ENCODE measurements around the gene TLL2. TPM values are rescaled to one million over a fixed set of nuclear protein-coding genes. Genes with fewer than 3 reads are reported as not detected.

The TLL2 gene
- total RNA-seq, 1 donor from 2014 or later = not detected

- H3K27ac ChIP-seq = no peak overlapping the region
- no peak overlapping the region for H3K4me3 ChIP-seq
- H3K9me3 ChIP-seq = no peaks in the 10 kb centered on the region
- no peak for TF ChIP-seq CTCF (IDR thresholded peaks at IDR 0.05)
- intact Hi-C loops (cut with DNase I) = no loop called here
- no peaks in the 10 kb centered on the region for H3K27me3 ChIP-seq
- H3K36me3 ChIP-seq = no peaks in the 10 kb centered on the region
- DNase-seq (no peak), ATAC-seq (no peak)
- no peaks in the 10 kb centered on the region for H3K4me1 ChIP-seq
Observed at GRCh38 chr10:96387601-96388000, 126.1 kb downstream of the TLL2 start.

GRCh38 chr10:96387161-96387560, 126.6 kb downstream of the TLL2 start:
- no peak overlapping the region for H3K4me3 ChIP-seq
- H3K27me3 ChIP-seq = no peaks in the 10 kb centered on the region
- no peaks in the 10 kb centered on the region for H3K36me3 ChIP-seq
- no peak overlapping the region for H3K27ac ChIP-seq
- no peaks in the 10 kb centered on the region for H3K9me3 ChIP-seq
- no peak for ATAC-seq
- no peaks in the 10 kb centered on the region for H3K4me1 ChIP-seq
- TF ChIP-seq CTCF (IDR thresholded peaks at IDR 0.05) = no peak
- intact Hi-C loops (cut with DNase I) = no loop called here
- DNase-seq = no peak

- DNase-seq = no peak
- ATAC-seq = no peak
Observed at GRCh38 chr10:96384506-96384905, 129.2 kb downstream of the TLL2 start.

GRCh38 chr10:96380821-96381220, 132.9 kb downstream of the TLL2 start:
- DNase-seq (no peak), ATAC-seq (peak; percentile 90)
- Histone ChIP-seq H3K27ac (no peak overlapping the region), H3K4me1 (peaks cover 5% of the 10 kb centered on the region), H3K27me3 (peaks cover 3% of the 10 kb centered on the region), H3K36me3 (no peaks in the 10 kb centered on the region), H3K4me3 (no peak overlapping the region), H3K9me3 (no peaks in the 10 kb centered on the region)
- no peak for TF ChIP-seq CTCF (IDR thresholded peaks at IDR 0.05)
- intact Hi-C loops (cut with DNase I) = no loop called here

More at GRCh38 chr10:96384506-96384905, 129.2 kb downstream of the TLL2 start:
- no peak for TF ChIP-seq CTCF (IDR thresholded peaks at IDR 0.05)
- H3K27me3 ChIP-seq = no peaks in the 10 kb centered on the region
- intact Hi-C loops (cut with DNase I) = no loop called here
- H3K4me3 ChIP-seq = no peak overlapping the region
- no peak overlapping the region for H3K27ac ChIP-seq
- no peaks in the 10 kb centered on the region for H3K9me3 ChIP-seq
- no peaks in the 10 kb centered on the region for H3K36me3 ChIP-seq
- H3K4me1 ChIP-seq = peaks cover 5% of the 10 kb centered on the region

GRCh38 chr10:96379758-96380157, 134.0 kb downstream of the TLL2 start:
- H3K4me3 ChIP-seq = no peak overlapping the region
- intact Hi-C loops (cut with DNase I) = no loop called here
- no peaks in the 10 kb centered on the region for H3K36me3 ChIP-seq
- no peak for TF ChIP-seq CTCF (IDR thresholded peaks at IDR 0.05)
- DNase-seq (no peak), ATAC-seq (no peak)
- peaks cover 12% of the 10 kb centered on the region for H3K4me1 ChIP-seq
- H3K27ac ChIP-seq = no peak overlapping the region
- no peaks in the 10 kb centered on the region for H3K9me3 ChIP-seq
- peaks cover 3% of the 10 kb centered on the region for H3K27me3 ChIP-seq

- Histone ChIP-seq H3K4me3 (no peak overlapping the region), H3K4me1 (peaks cover 12% of the 10 kb centered on the region), H3K36me3 (no peaks in the 10 kb centered on the region), H3K9me3 (no peaks in the 10 kb centered on the region), H3K27ac (no peak overlapping the region), H3K27me3 (peaks cover 3% of the 10 kb centered on the region)
- no peak for TF ChIP-seq CTCF (IDR thresholded peaks at IDR 0.05)
- no peak for ATAC-seq
- intact Hi-C loops (cut with DNase I) = no loop called here
- DNase-seq = no peak
Observed at GRCh38 chr10:96378741-96379140, 135.0 kb downstream of the TLL2 start.
